GM23338 (cell line): Measurements from ENCODE around the gene DNAI1. TPM values are rescaled to one million over a fixed set of nuclear protein-coding genes. Genes with fewer than 3 reads are reported as not detected.

Source experiments
- ATAC-seq: fragments of 200-7000 bp; cut with Tn5 transposase; 3 replicates; pipeline ENCODE4 v1.9.1; 2020
- DNase-seq: peaks from one replicate; pipeline ENCODE4 v3.0.0-alpha.2; 2015; ENCODE audit warnings: low spot score
- H2AFZ ChIP-seq: fragments of 200-600 bp; sonication (generic); 2 replicates; pipeline ENCODE4 v1.8.0; 2016; ENCODE audit warnings: antibody characterized with exemption, mild to moderate bottlenecking, moderate library complexity
- H3F3A ChIP-seq: fragments of 200-600 bp; sonication (generic); replicated peaks from 2 replicates; pipeline ENCODE4 v1.8.0; 2017; ENCODE audit warnings: antibody characterized with exemption, mixed run types, low read depth
- H3K27ac ChIP-seq: fragments of 200-600 bp; sonication (generic); 2 replicates; pipeline ENCODE4 v1.6.1; 2016; ENCODE audit warnings: low read depth
- H3K27me3 ChIP-seq: fragments of 200-600 bp; sonication (generic); 2 replicates; pipeline ENCODE4 v1.8.0; 2016; ENCODE audit warnings: mild to moderate bottlenecking, mixed run types, moderate library complexity; ENCODE audit not compliant: insufficient read depth
- H3K36me3 ChIP-seq: fragments of 200-600 bp; sonication (generic); 2 replicates; pipeline ENCODE4 v1.8.0; 2016; ENCODE audit warnings: mild to moderate bottlenecking; ENCODE audit not compliant: insufficient read depth
- H3K4me1 ChIP-seq: fragments of 200-600 bp; sonication (generic); 2 replicates; pipeline ENCODE4 v1.8.0; 2016; ENCODE audit warnings: mild to moderate bottlenecking, moderate library complexity; ENCODE audit not compliant: insufficient read depth
- H3K4me2 ChIP-seq: fragments of 200-600 bp; sonication (generic); 2 replicates; pipeline ENCODE4 v1.7.1; 2017; ENCODE audit warnings: mixed run types
- H3K4me3 ChIP-seq: fragments of 200-600 bp; sonication (generic); 2 replicates; pipeline ENCODE4 v1.6.1; 2016; ENCODE audit warnings: mixed run types
- H3K79me2 ChIP-seq: fragments of 200-600 bp; sonication (generic); replicated peaks from 2 replicates; pipeline ENCODE4 v1.8.0; 2017; ENCODE audit warnings: mild to moderate bottlenecking; ENCODE audit not compliant: insufficient read depth
- H3K9me2 ChIP-seq: fragments of 200-600 bp; sonication (generic); 2 replicates; pipeline ENCODE4 v1.8.0; 2017; ENCODE audit not compliant: insufficient read depth
- H4K20me1 ChIP-seq: fragments of 200-600 bp; sonication (generic); replicated peaks from 2 replicates; pipeline ENCODE4 v1.8.0; 2017; ENCODE audit warnings: mild to moderate bottlenecking; ENCODE audit not compliant: insufficient read depth
- H3K27ac Mint-ChIP-seq: 2 replicates; pipeline ENCODE4 v1.8.0; 2020; ENCODE audit warnings: inconsistent platforms, mild to moderate bottlenecking, moderate library complexity, mixed read lengths
- H3K27me3 Mint-ChIP-seq: 3 replicates; pipeline ENCODE4 v1.8.0; 2022; ENCODE audit warnings: low read depth, mild to moderate bottlenecking, moderate library complexity, mixed read lengths, inconsistent platforms; ENCODE audit not compliant: insufficient read depth, poor library complexity
- H3K36me3 Mint-ChIP-seq: 3 replicates; pipeline ENCODE4 v1.8.0; 2021; ENCODE audit warnings: low read depth, mild to moderate bottlenecking, inconsistent platforms, moderate library complexity, mixed read lengths
- H3K4me1 Mint-ChIP-seq: 3 replicates; pipeline ENCODE4 v1.8.0; 2020; ENCODE audit warnings: mild to moderate bottlenecking, inconsistent platforms, mixed read lengths
- H3K4me3 Mint-ChIP-seq: 3 replicates; pipeline ENCODE4 v1.8.0; 2021; ENCODE audit warnings: moderate library complexity, mild to moderate bottlenecking, inconsistent platforms, mixed read lengths
- H3K9me3 Mint-ChIP-seq: 3 replicates; pipeline ENCODE4 v1.8.0; 2020; ENCODE audit warnings: moderate library complexity, mild to moderate bottlenecking, inconsistent platforms, mixed read lengths
- CREB1 ChIP-seq: fragments of 250-450 bp; sonication (Bioruptor Pico); IDR thresholded peaks from 2 replicates; pipeline ENCODE4 v1.5.0; 2020; ENCODE audit warnings: low read depth, mild to moderate bottlenecking, moderate library complexity
- ETS1 ChIP-seq: IDR thresholded peaks from 2 replicates; pipeline ENCODE4 v1.6.1; 2016; ENCODE audit warnings: antibody characterized with exemption
- EZH2 ChIP-seq: fragments of 200-600 bp; sonication (generic); IDR thresholded peaks from one replicate; pipeline ENCODE4 v1.8.0; 2017; ENCODE audit warnings: antibody characterized with exemption, mild to moderate bottlenecking, low read depth; ENCODE audit not compliant: unreplicated experiment
- EZH2phosphoT487 ChIP-seq: fragments of 200-600 bp; sonication (generic); IDR thresholded peaks from one replicate; pipeline ENCODE4 v1.8.1; 2018; ENCODE audit warnings: antibody characterized with exemption; ENCODE audit not compliant: unreplicated experiment
- JUNB ChIP-seq: IDR thresholded peaks from one replicate; pipeline ENCODE4 v1.6.1; 2016; ENCODE audit warnings: antibody characterized with exemption; ENCODE audit not compliant: unreplicated experiment
- NANOG ChIP-seq: IDR thresholded peaks from 2 replicates; pipeline ENCODE4 v1.6.1; 2016; ENCODE audit warnings: antibody characterized with exemption, borderline replicate concordance
- POLR2AphosphoS5 ChIP-seq: IDR thresholded peaks from 2 replicates; pipeline ENCODE4 v1.6.1; 2016; ENCODE audit warnings: antibody characterized with exemption, low read depth
- REST ChIP-seq: IDR thresholded peaks from one replicate; pipeline ENCODE4 v1.6.1; 2018; ENCODE audit warnings: antibody characterized with exemption; ENCODE audit not compliant: unreplicated experiment
- STAT1 ChIP-seq: IDR thresholded peaks from one replicate; pipeline ENCODE4 v1.6.1; 2016; ENCODE audit warnings: antibody characterized with exemption; ENCODE audit not compliant: unreplicated experiment
- ZNF114 ChIP-seq: fragments of 250-450 bp; sonication (Bioruptor Pico); IDR thresholded peaks from 2 replicates; pipeline ENCODE4 v1.5.0; 2020; ENCODE audit warnings: mild to moderate bottlenecking, moderate library complexity
- ZNF331 ChIP-seq: fragments of 250-450 bp; sonication (Bioruptor Pico); IDR thresholded peaks from 2 replicates; pipeline ENCODE4 v1.5.0; 2020; ENCODE audit warnings: low read depth, mild to moderate bottlenecking, moderate library complexity
- polyA plus RNA-seq: library from polyadenylated mRNA; unstranded; fragments of >200 nt; fragmentation: Nextera tagmentation; extraction: Ambion mirVana; gene quantifications from 2 replicates; pipeline ENCODE4 v1.2.1, GENCODE V29; 2016
- total RNA-seq: library from RNA; depleted of rRNA; stranded (reverse); fragments of >200 nt; shearing (Covaris generic); gene quantifications from 2 replicates; pipeline ENCODE4 v1.2.3, GENCODE V29; 2014
- TF ChIP-seq, protein P1 (sequence below): fragments of 250-450 bp; sonication (Bioruptor Pico); IDR thresholded peaks from 2 replicates; pipeline ENCODE4 v1.5.0; 2020; ENCODE audit warnings: mild to moderate bottlenecking, moderate library complexity
- TF ChIP-seq, protein P2 (sequence below), 2 experiments: fragments of 200-600 bp in 1 of 2; sonication (generic) in 1 of 2; conservative IDR thresholded peaks; 2 replicates each; pipeline versions ENCODE4 v1.5.1 to v1.6.1; 2016 to 2017; ENCODE audit warnings: antibody characterized with exemption in 2 of 2, low read depth in 2 of 2, mild to moderate bottlenecking in 2 of 2, moderate library complexity in 1 of 2

Gene DNAI1
- total and polyA plus RNA-seq, 2 experiments from 2014 or later = 1.0 to 1.1 TPM

DNA sequence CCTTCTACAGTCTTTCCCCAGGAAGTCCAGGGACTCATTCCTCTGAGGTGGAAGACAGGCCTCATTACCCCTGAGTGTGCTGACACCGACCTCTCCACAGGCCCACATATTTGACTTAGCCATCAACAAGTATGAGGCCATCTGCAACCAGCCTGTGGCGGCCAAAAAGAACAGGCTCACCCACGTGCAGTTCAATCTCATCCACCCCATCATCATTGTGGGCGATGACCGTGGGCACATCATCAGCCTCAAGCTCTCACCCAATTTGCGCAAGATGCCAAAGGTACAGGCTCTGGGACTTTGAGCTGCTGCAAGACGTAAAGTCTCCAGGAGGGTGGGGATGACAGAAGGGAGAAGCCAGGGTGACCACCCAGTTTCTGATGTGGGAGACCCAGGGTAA is 58.6 kb downstream of the DNAI1 start:
- Histone ChIP-seq H3K4me1 (peaks cover 18% of the 10 kb centered on the region), H4K20me1 (no peaks in the 10 kb centered on the region), H3K36me3 (no peaks in the 10 kb centered on the region), H3K79me2 (no peaks in the 10 kb centered on the region), H3F3A (no peaks in the 10 kb centered on the region; the same call in 1 of the 2 replicates), H3K4me3 (no peak overlapping the region), H2AFZ (no peak overlapping the region), H3K4me2 (no peak overlapping the region), H3K27ac (no peak overlapping the region), H3K27me3 (peaks cover 7% of the 10 kb centered on the region), H3K9me2 (no peaks in the 10 kb centered on the region; the same call in 1 of the 2 replicates)
- TF ChIP-seq POLR2AphosphoS5 (no peak), ZNF331 (CRISPR knock-in tag) (no peak), REST (no peak), ETS1 (no peak), STAT1 (no peak), ZNF114 (CRISPR knock-in tag) (no peak), EZH2 (no peak), CREB1 (CRISPR knock-in tag) (no peak), NANOG (no peak), JUNB (no peak), EZH2phosphoT487 (no peak)
- TF ChIP-seq, protein P1, sequence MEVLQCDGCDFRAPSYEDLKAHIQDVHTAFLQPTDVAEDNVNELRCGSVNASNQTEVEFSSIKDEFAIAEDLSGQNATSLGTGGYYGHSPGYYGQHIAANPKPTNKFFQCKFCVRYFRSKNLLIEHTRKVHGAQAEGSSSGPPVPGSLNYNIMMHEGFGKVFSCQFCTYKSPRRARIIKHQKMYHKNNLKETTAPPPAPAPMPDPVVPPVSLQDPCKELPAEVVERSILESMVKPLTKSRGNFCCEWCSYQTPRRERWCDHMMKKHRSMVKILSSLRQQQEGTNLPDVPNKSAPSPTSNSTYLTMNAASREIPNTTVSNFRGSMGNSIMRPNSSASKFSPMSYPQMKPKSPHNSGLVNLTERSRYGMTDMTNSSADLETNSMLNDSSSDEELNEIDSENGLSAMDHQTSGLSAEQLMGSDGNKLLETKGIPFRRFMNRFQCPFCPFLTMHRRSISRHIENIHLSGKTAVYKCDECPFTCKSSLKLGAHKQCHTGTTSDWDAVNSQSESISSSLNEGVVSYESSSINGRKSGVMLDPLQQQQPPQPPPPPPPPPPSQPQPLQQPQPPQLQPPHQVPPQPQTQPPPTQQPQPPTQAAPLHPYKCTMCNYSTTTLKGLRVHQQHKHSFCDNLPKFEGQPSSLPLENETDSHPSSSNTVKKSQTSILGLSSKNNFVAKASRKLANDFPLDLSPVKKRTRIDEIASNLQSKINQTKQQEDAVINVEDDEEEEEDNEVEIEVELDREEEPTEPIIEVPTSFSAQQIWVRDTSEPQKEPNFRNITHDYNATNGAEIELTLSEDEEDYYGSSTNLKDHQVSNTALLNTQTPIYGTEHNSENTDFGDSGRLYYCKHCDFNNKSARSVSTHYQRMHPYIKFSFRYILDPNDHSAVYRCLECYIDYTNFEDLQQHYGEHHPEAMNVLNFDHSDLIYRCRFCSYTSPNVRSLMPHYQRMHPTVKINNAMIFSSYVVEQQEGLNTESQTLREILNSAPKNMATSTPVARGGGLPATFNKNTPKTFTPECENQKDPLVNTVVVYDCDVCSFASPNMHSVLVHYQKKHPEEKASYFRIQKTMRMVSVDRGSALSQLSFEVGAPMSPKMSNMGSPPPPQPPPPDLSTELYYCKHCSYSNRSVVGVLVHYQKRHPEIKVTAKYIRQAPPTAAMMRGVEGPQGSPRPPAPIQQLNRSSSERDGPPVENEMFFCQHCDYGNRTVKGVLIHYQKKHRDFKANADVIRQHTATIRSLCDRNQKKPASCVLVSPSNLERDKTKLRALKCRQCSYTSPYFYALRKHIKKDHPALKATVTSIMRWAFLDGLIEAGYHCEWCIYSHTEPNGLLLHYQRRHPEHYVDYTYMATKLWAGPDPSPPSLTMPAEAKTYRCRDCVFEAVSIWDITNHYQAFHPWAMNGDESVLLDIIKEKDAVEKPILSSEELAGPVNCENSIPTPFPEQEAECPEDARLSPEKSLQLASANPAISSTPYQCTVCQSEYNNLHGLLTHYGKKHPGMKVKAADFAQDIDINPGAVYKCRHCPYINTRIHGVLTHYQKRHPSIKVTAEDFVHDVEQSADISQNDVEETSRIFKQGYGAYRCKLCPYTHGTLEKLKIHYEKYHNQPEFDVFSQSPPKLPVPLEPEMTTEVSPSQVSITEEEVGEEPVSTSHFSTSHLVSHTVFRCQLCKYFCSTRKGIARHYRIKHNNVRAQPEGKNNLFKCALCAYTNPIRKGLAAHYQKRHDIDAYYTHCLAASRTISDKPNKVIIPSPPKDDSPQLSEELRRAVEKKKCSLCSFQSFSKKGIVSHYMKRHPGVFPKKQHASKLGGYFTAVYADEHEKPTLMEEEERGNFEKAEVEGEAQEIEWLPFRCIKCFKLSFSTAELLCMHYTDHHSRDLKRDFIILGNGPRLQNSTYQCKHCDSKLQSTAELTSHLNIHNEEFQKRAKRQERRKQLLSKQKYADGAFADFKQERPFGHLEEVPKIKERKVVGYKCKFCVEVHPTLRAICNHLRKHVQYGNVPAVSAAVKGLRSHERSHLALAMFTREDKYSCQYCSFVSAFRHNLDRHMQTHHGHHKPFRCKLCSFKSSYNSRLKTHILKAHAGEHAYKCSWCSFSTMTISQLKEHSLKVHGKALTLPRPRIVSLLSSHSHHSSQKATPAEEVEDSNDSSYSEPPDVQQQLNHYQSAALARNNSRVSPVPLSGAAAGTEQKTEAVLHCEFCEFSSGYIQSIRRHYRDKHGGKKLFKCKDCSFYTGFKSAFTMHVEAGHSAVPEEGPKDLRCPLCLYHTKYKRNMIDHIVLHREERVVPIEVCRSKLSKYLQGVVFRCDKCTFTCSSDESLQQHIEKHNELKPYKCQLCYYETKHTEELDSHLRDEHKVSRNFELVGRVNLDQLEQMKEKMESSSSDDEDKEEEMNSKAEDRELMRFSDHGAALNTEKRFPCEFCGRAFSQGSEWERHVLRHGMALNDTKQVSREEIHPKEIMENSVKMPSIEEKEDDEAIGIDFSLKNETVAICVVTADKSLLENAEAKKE (CRISPR knock-in tag) = no peak
- TF ChIP-seq, protein P2, sequence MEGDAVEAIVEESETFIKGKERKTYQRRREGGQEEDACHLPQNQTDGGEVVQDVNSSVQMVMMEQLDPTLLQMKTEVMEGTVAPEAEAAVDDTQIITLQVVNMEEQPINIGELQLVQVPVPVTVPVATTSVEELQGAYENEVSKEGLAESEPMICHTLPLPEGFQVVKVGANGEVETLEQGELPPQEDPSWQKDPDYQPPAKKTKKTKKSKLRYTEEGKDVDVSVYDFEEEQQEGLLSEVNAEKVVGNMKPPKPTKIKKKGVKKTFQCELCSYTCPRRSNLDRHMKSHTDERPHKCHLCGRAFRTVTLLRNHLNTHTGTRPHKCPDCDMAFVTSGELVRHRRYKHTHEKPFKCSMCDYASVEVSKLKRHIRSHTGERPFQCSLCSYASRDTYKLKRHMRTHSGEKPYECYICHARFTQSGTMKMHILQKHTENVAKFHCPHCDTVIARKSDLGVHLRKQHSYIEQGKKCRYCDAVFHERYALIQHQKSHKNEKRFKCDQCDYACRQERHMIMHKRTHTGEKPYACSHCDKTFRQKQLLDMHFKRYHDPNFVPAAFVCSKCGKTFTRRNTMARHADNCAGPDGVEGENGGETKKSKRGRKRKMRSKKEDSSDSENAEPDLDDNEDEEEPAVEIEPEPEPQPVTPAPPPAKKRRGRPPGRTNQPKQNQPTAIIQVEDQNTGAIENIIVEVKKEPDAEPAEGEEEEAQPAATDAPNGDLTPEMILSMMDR (conservative IDR thresholded peaks at IDR 0.05; ENCODE audit: low read depth in 2 of 2) = no peak
- no peaks in the 10 kb centered on the region for H3K36me3 Mint-ChIP-seq
- H3K4me1 Mint-ChIP-seq = peaks cover 20% of the 10 kb centered on the region
- no peaks in the 10 kb centered on the region; the same call in 2 of the 3 replicates for H3K9me3 Mint-ChIP-seq
- H3K4me3 Mint-ChIP-seq = no peak overlapping the region
- no peak for DNase-seq
- ATAC-seq = no peak
- H3K27me3 Mint-ChIP-seq = peaks cover 14% of the 10 kb centered on the region
- no peak overlapping the region for H3K27ac Mint-ChIP-seq
